ENCODE data around the gene SERTAD1.
"Not testable (repeated sequence)": the region's sequence is repeated elsewhere in the genome, so short reads cannot be mapped to it uniquely, and the experiment has no call there.

SERTAD1 gene

DNA sequence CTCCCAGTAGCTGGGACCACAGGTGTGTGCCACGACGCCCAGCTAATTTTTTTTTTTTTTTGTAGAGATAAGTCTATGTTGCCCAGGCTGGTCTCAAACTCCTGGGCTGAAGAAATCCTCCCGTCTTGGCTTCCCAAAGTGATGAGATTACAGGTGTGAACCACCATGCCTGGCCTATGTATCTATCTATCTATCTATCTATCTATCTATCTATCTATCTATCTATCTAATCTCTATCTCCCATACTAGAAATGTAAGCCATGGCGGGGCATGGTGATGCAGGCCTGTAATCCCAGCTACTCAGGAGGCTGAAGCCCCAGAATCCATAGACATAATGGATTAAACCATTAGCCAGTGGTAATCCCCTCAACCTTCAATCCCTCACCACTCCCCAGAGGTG lies 24.9 kb upstream of the SERTAD1 start:
- no peak for DNase-seq (ENCODE audit: low spot score)

DNA sequence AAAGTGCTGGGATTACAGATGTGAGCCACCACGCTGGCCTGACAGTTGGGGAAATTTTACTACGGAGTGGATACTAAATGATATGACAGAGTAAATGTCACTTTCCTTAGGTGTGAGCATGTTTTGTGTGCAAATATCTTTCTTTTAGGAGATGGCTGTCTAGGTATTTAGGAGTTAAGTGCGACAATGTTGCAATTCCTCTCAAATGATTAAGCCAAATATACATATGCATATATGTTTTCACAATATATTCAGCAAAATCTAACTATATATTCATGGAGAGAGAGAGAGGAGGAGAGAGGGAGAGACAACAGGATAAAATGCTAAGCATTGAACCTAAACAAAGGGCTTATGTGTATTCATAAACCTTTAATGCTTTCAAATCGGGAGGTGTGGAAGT lies 23.7 kb upstream of the SERTAD1 start:
- DNase-seq (ENCODE audit: low spot score), result no peak

DNA sequence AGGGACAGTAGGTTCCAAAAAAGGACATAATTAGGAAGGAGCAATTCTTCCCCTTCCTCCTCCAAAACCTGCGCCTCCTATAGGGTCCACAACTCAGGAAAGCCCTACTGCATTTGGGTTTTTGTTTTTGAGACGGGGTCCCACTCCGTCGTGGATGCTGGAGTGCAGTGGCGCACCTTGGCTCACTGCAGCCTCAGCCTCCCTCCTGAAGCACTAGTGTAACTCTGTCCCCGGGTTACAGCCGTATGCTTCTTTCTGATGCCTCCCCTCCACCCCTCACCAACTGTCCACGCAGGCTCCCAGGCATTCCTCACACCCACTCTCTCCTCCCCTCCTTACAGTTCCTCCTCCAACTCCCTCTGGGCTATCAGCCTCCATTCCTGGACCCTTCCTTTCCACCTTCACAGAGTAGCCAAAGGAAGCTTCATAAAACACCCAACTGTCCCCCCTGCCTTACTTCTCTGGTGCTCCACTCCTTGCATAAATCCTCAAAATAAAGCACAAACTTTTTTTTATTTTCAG lies 20.5 kb upstream of the SERTAD1 start:
- no peak for DNase-seq (ENCODE audit: low spot score)

DNA sequence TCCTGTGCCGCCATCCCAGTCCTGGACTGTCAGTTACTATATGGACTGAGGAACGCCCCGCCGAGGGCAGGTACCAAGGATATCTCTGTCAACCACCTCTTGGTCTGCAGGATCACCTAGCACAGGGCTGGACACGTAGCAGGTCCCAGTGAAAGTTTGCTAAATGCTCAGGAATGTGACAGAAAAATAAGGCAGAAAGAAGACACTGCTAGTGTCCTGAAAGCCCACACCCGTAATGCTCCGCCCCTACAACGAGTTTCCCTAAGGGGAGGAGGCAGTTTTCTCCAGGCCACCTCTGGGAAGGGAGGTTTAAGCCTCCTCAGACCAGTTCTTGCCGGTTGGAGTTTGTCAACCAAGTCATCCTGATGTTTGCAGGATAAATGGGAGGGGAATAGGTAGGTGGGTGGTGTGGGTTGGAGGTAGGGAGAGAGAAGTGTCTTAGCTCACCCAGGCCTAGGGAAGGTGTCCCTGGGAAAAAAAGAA lies 20.0 kb upstream of the SERTAD1 start:
- no peak for DNase-seq (ENCODE audit: low spot score)

DNA sequence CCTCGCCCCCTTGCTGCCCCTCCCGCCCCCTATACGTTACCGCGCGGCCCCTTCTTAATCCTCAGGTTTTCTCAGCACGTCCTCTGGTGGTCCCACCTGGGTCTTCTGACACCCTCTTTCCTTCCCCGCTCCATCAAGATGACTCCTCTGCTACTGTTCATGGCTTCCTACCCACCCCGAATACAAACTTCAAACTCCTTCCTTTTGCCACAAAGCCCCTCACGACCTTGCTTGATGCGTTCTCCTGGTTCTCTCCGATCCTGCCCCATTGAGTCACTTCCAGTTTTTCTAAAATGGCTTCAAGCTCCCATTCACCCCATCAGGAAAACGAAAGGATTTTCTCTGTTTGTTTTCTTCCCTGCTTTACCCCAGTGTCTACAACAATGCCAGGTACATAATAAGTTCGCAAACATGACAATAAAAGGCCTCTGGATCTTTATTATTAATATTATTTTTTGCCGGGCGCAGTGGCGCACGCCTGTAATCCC lies 19.1 kb upstream of the SERTAD1 start:
- no peak for DNase-seq (ENCODE audit: low spot score)

GRCh38 chr19:40444000-40444824 lies 18.4 kb upstream of the SERTAD1 start, which contains the start of gene SERTAD3:
SERTAD3 (minus strand) TSS chr19:40444335; CDS start chr19:40442080, 2,255 bp downstream.
- peak; percentile 98 for DNase-seq (ENCODE audit: low spot score)

DNA sequence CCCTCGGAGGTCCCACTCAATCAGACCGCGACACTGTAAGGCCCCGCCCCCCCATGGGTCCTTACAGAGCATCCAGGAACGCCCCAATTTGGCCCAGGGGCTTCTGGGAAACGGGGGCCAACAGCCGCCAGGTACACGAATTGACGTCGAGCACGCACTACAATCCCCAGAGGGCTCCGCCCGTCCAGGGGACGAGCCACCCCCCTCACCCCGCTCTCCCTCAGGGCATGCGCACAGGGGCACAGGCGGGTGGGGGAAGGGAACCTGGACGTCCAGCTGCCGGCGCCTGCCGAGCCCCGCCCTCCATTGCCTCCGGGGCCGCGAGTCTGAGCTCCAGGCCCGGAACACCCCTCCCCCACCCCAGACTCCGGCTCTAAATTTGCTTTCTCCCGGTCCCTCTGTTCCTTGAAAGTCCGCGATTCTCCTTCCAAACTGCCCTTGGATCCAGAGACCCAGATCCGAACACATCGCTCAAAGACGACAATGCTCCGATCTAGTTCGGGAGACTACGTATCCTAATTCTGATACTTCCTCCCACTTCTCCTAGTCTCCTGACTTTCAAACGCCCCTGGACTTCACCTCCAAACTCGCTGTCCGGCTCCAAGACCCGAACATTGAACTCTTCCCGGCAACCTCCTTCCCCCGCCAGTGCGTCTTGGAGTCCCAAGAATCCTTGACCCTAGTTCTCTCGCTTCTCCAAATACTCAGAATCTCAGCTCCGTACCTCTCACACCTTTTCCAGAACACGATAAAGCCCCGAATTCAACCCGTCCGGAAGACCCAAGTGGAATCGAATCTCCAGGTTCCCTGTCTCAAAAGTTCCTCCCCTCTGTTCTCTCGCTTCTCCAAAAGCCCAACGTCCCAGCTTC lies 17.6 kb upstream of the SERTAD1 start:
- DNase-seq (ENCODE audit: low spot score), result peak; percentile 99

GRCh38 chr19:40442328-40443130 lies 16.7 kb upstream of the SERTAD1 start:
- no peak for DNase-seq (ENCODE audit: low spot score)

GRCh38 chr19:40441719-40442253 lies 16.0 kb upstream of the SERTAD1 start:
- DNase-seq (ENCODE audit: low spot score), result no peak

GRCh38 chr19:40438284-40438683 lies 12.5 kb upstream of the SERTAD1 start:
- DNase-seq (ENCODE audit: low spot score), result no peak

- peak; percentile 76 for DNase-seq (ENCODE audit: low spot score)
Measured at GRCh38 chr19:40433391-40434216, 7.8 kb upstream of the SERTAD1 start.

DNA sequence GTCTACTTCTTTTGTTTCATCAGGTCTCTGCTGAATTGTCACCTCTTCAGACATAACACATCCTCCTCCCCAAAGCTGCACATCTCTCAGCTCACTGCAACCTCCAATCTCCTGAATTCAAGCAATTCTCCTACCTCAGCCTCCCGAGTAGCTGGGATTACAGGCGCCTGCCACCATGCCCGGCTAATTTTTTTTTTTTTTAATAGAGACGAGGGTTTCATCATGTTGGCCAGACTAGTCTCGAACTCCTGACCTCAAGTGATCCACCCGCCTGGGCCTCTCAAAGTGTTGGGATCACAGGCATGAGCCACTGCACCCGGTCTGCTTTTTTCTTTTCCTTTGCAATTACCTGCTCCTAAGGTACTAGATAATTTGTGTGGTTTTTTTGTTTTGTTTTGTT lies 7.0 kb upstream of the SERTAD1 start:
- not testable (repeated sequence) for DNase-seq (ENCODE audit: low spot score)

DNA sequence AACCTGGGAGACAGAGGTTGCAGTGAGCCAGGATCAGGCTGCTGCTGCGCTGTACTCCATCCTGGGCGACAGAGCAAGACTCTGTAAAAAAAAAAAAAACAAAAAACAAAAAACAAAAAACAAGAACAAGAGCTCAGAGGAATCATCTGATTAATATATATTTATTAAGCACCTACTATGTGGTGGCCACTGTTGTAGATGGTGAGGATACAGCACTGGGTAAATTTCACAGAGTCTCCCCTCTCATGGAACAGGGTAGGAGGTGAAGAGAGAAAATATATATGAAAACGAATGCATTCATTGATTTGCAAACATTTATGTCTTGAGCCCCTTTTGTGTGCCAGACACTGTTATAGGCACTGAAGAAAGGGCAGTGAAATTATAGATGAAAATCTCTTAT lies 5.9 kb upstream of the SERTAD1 start:
- DNase-seq (ENCODE audit: low spot score), result no peak

- not testable (repeated sequence) for DNase-seq (ENCODE audit: low spot score)
Measured at GRCh38 chr19:40430242-40430641, 4.5 kb upstream of the SERTAD1 start.

DNA sequence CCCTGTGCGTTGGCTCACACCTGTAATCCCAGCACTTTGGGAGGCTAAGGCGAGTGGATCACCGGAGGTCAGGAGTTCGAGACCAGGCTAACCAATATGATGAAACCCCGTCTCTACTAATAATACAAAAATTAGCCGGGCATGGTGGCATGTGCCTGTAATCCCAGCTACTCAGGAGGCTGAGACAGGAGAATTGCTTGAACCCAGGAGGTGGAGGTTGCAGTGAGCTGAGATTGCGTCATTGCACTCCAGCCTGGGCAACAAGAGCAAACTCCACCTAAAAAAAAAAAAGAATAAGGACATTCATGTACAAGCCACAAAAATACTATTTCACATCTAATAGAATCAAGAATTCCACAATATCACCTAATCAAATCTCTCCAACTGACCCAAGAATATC lies 2.4 kb upstream of the SERTAD1 start:
- DNase-seq (ENCODE audit: low spot score), result not testable (repeated sequence)

GRCh38 chr19:40424637-40425449 lies 949 bp downstream of the SERTAD1 start:
- DNase-seq (ENCODE audit: low spot score), result no peak

GRCh38 chr19:40423938-40424337 lies 1.9 kb downstream of the SERTAD1 start:
- DNase-seq (ENCODE audit: low spot score), result no peak

GRCh38 chr19:40422748-40423566 lies 2.8 kb downstream of the SERTAD1 start:
- no peak for DNase-seq (ENCODE audit: low spot score)

Data from germinal center (tissue), 1 donor.